Esophagus muscularis mucosa (tissue), 3 donors: Measurements from ENCODE around the gene CGB8.

Experiments used
- EP300 ChIP-seq: sonication (generic); formaldehyde crosslinking; IDR thresholded peaks from one replicate; pipeline ENCODE4 v1.6.1; 2017; ENCODE audit warnings: antibody characterized with exemption
- TF ChIP-seq, protein P1 (sequence below), 3 experiments: fragments of 200-600 bp in 2 of 3; fragments of 450-650 bp in 1 of 3; sonication (generic) in 2 of 3; IDR thresholded peaks; one replicate each; pipeline ENCODE4 v1.5.1; 2017 to 2019; ENCODE audit warnings: antibody characterized with exemption in 3 of 3, mild to moderate bottlenecking in 2 of 3, moderate library complexity in 1 of 3

DNA sequence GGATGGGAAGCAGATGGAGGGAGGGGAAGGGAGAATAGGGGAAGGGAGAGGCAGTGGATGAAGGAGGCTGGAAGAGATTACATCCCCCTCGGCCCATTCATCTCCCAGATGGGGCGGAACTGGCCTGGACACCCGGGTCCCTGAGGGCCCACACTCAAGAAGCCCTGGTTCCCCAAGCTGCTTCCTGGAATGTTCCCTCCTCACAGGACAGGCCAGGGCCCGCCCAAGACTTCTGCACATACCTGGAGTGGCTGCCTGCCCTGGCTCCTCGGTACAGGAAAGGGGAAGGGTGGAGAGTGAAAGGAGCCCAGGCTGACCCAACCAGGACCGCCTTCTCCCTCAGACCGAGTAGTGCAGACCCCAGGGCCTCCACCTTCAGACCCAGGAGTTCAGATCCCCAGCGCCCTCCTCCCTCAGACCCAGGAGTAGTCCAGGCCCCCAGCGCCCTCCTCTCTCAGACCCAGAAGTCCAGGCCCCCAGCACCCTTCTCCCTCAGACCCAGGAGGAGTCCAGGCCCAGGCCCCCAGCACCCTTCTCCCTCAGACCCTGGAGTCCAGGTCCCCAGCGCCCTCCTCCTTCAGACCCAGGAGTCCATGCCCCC lies 15.2 kb upstream of the CGB8 start:
- TF ChIP-seq EP300 = no peak
- TF ChIP-seq, protein P1, sequence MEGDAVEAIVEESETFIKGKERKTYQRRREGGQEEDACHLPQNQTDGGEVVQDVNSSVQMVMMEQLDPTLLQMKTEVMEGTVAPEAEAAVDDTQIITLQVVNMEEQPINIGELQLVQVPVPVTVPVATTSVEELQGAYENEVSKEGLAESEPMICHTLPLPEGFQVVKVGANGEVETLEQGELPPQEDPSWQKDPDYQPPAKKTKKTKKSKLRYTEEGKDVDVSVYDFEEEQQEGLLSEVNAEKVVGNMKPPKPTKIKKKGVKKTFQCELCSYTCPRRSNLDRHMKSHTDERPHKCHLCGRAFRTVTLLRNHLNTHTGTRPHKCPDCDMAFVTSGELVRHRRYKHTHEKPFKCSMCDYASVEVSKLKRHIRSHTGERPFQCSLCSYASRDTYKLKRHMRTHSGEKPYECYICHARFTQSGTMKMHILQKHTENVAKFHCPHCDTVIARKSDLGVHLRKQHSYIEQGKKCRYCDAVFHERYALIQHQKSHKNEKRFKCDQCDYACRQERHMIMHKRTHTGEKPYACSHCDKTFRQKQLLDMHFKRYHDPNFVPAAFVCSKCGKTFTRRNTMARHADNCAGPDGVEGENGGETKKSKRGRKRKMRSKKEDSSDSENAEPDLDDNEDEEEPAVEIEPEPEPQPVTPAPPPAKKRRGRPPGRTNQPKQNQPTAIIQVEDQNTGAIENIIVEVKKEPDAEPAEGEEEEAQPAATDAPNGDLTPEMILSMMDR (IDR thresholded peaks at IDR 0.05) = no peak
